HG02588 (cell line): ENCODE measurements around the gene UBXN1.

ENCODE experiments used
- ATAC-seq: cut with Tn5 transposase; IDR thresholded peaks from one replicate; pipeline ENCODE4 v1.9.1; 2021; ENCODE audit warnings: mild to moderate bottlenecking, moderate library complexity; ENCODE audit not compliant: unreplicated experiment

The UBXN1 gene

DNA sequence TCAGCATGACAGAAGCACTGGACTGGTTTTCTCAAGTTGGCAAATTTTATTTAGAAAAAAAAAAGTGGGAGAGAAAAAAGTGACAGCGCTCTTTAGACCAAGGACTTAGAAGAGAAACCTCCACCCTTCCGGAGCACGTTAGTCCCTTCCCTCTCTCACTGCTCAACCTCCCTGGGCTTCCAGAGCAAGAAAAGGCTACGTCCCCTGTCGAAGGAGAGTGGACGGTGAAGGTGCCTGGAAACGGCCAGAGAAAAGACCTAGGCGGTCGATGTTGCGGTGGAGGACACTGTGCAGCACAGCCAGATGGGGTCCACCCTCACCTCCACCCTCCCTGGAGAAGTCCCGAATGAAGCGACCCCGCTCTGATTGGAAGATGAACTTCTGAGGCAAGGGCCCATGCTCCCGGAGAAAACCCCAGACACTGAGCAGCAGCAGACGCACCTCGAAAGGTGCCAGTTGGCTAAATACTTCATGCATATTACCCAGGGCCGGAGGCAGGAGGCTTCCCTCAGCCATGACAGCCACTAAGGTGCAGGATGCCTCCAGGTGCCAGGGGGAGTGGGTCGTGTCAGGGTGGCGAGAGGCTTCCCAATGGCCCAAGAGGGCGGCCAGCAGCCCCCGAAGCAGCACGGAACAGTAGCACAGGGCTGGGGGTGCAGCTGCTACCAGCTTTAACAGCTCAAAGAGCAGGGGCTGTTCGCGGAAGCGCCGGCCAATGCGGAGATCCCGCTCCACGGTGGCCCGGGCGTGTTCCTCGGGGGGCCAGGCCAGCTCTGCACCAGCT, 31.9 kb downstream of the UBXN1 start:
- no peak for ATAC-seq

GRCh38 chr11:62645946-62646824, 32.7 kb downstream of the UBXN1 start, which contains the start of gene GANAB:
GANAB (minus strand) TSS chr11:62646613; CDS start chr11:62646599, 14 bp downstream.
- peak; percentile 83 for ATAC-seq

GRCh38 chr11:62645671-62645945, 33.3 kb downstream of the UBXN1 start:
- no peak for ATAC-seq

DNA sequence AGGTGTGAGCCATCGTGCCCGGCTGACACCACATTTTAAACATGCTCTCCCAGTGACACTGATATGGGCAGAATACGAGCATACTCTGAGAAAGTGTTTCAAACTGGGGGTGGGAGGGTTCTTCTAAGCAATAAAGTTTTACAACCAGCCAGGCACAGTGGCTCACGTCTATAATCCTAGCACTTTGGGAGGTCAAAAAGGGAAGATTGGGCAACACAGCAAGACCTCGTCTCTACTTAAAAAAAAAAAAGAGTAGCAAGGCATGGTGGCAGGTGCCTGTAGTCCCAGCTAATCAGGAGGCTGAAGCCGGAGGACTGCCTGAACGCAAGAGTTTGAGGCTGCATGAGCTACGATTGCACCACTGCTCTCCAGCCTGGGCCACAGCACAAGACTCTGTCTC, 34.7 kb downstream of the UBXN1 start:
- no peak for ATAC-seq

GRCh38 chr11:62632492-62632891, 46.4 kb downstream of the UBXN1 start:
- ATAC-seq = no peak

- no peak for ATAC-seq
These were observed 51.2 kb downstream of the UBXN1 start for GRCh38 chr11:62627713-62628112.
